Endothelial cell of umbilical vein (primary cell): ENCODE results near the gene PKHD1. TPM values are rescaled to one million over a fixed set of nuclear protein-coding genes. Genes with fewer than 3 reads are reported as not detected.

Experiments used
- BruUV-seq: library from RNA; stranded (reverse); fragments of 400-500 nt; replicated peaks from 2 replicates; lab custom pipeline; 2021; lab: Mats Ljungman, UMichigan
- CTCF ChIA-PET: fragments of 300-600, 350-600 bp; sonication (Branson Sonifier 250); formaldehyde crosslinking; loops from one replicate; lab custom pipeline; 2021; ENCODE audit warnings: antibody characterized with exemption, inconsistent platforms; lab: Charles Lee
- POLR2A ChIA-PET: fragments of 300-600, 350-600 bp; sonication (Branson Sonifier 250); formaldehyde crosslinking; loops from one replicate; lab custom pipeline; 2021; ENCODE audit warnings: antibody characterized with exemption, inconsistent platforms; lab: Charles Lee
- DNase-seq: peaks from one replicate; pipeline ENCODE4 v3.0.0-alpha.2; 2011; ENCODE audit warnings: low read depth, low spot score
- FAIRE-seq: peaks from 2 replicates; lab custom pipeline; 2011; peaks lifted over from hg19 to GRCh38; lab: Jason Lieb, UNC
- H2AFZ ChIP-seq: 2 replicates; pipeline ENCODE4 v1.6.0; 2012; ENCODE audit warnings: low read depth, low read length, control low read depth, inconsistent platforms
- H3K27ac ChIP-seq: 2 replicates; pipeline ENCODE4 v1.5.1; 2011; ENCODE audit warnings: low read depth, mild to moderate bottlenecking, control low read depth, low read length, moderate library complexity; ENCODE audit not compliant: insufficient read depth
- H3K27me3 ChIP-seq, 2 experiments: 2 replicates each; pipeline versions ENCODE4 v1.6.0 to v1.6.1; 2011; ENCODE audit warnings: low read length in 2 of 2, mixed read lengths in 1 of 2; ENCODE audit not compliant: control insufficient read depth in 2 of 2, insufficient read depth in 2 of 2
- H3K36me3 ChIP-seq, 2 experiments: 2 replicates in 1 of 2; 3 replicates in 1 of 2; pipeline ENCODE4 v1.5.1; 2011; ENCODE audit warnings: low read length in 2 of 2, mild to moderate bottlenecking in 1 of 2, moderate library complexity in 1 of 2; ENCODE audit not compliant: control insufficient read depth in 2 of 2, insufficient read depth in 2 of 2; ENCODE audit errors: extremely low read depth in 1 of 2
- H3K4me1 ChIP-seq: 3 replicates; pipeline ENCODE4 v1.5.1; 2011; ENCODE audit warnings: mild to moderate bottlenecking, low read length; ENCODE audit not compliant: control insufficient read depth, insufficient read depth; ENCODE audit errors: extremely low read depth
- H3K4me2 ChIP-seq: 2 replicates; pipeline ENCODE4 v1.6.1; 2011; ENCODE audit warnings: low read length, control low read depth, mixed read lengths; ENCODE audit not compliant: insufficient read depth
- H3K4me3 ChIP-seq, 3 experiments: fragments of 200-600 bp in 1 of 3; sonication (generic), shearing (Covaris generic) in 1 of 3; replicated peaks in 1 of 3; 2 replicates each; pipeline ENCODE4 v1.5.1; 2011 to 2016; ENCODE audit warnings: control low read depth in 3 of 3, low read length in 3 of 3, mild to moderate bottlenecking in 2 of 3, inconsistent platforms in 1 of 3, low read depth in 1 of 3, moderate library complexity in 1 of 3; ENCODE audit not compliant: insufficient read depth in 1 of 3
- H3K79me2 ChIP-seq: 2 replicates; pipeline ENCODE4 v1.6.0; 2012; ENCODE audit warnings: low read length, inconsistent platforms; ENCODE audit not compliant: control insufficient read depth, insufficient read depth
- H3K9ac ChIP-seq: replicated peaks from 2 replicates; pipeline ENCODE3; 2011; ENCODE audit warnings: low read length, control low read depth; ENCODE audit not compliant: insufficient read depth; ENCODE audit errors: extremely low read depth
- H3K9me1 ChIP-seq: replicated peaks from 3 replicates; pipeline ENCODE4 v1.6.0; 2011; ENCODE audit warnings: mild to moderate bottlenecking, low read length; ENCODE audit not compliant: control insufficient read depth, insufficient read depth; ENCODE audit errors: extremely low read depth
- H3K9me3 ChIP-seq: replicated peaks from 2 replicates; pipeline ENCODE4 v1.5.1; 2012; ENCODE audit warnings: low read length, inconsistent platforms; ENCODE audit not compliant: control insufficient read depth, insufficient read depth
- H4K20me1 ChIP-seq: replicated peaks from 2 replicates; pipeline ENCODE3; 2011; ENCODE audit warnings: mild to moderate bottlenecking, low read length; ENCODE audit not compliant: control insufficient read depth, insufficient read depth; ENCODE audit errors: extremely low read depth
- CTCF ChIP-seq, 2 donors: IDR thresholded peaks; 1 replicate in 1 of 2; 2 replicates in 1 of 2; pipeline ENCODE4 v1.5.1; 2011; ENCODE audit warnings: low read length in 2 of 2, mild to moderate bottlenecking in 2 of 2, moderate library complexity in 2 of 2, control low read depth in 1 of 2, inconsistent platforms in 1 of 2, low read depth in 1 of 2; ENCODE audit not compliant: insufficient read depth in 1 of 2; ENCODE audit errors: extremely low read depth in 1 of 2
- EZH2 ChIP-seq: IDR thresholded peaks from 2 replicates; pipeline ENCODE4 v1.6.1; 2012; ENCODE audit warnings: borderline replicate concordance, low read depth, mild to moderate bottlenecking, moderate library complexity, low read length, inconsistent platforms; ENCODE audit not compliant: severe bottlenecking
- FOS ChIP-seq: IDR thresholded peaks from 2 replicates; pipeline ENCODE4 v1.6.1; 2011; ENCODE audit warnings: mild to moderate bottlenecking, low read length, moderate library complexity, borderline replicate concordance; ENCODE audit not compliant: insufficient read depth
- GATA2 ChIP-seq: IDR thresholded peaks from 2 replicates; pipeline ENCODE4 v1.7.0; 2011; ENCODE audit warnings: low read depth, mild to moderate bottlenecking, moderate library complexity, mixed read lengths, low read length; ENCODE audit not compliant: insufficient read length, insufficient read depth
- JUN ChIP-seq: IDR thresholded peaks from 2 replicates; pipeline ENCODE4 v1.6.1; 2011; ENCODE audit warnings: borderline replicate concordance, low read depth; ENCODE audit not compliant: insufficient read length, insufficient read depth
- MAX ChIP-seq: IDR thresholded peaks from 2 replicates; pipeline ENCODE4 v1.6.1; 2011; ENCODE audit not compliant: insufficient read depth, insufficient read length
- MYC ChIP-seq: IDR thresholded peaks from one replicate; pipeline ENCODE4 v1.6.1; 2011; ENCODE audit warnings: mild to moderate bottlenecking, low read depth, low read length
- POLR2A ChIP-seq: IDR thresholded peaks from 2 replicates; pipeline ENCODE4 v1.6.1; 2012; ENCODE audit warnings: low read depth, mild to moderate bottlenecking, control low read depth, low read length
- POLR2AphosphoS5 ChIP-seq: IDR thresholded peaks from 2 replicates; pipeline ENCODE4 v1.6.1; 2012; ENCODE audit warnings: low read depth, mild to moderate bottlenecking, control low read depth, low read length, moderate library complexity; ENCODE audit not compliant: insufficient read depth
- dilution Hi-C: fragments of 300-500 bp; cut with MboI; formaldehyde crosslinking; loops from one replicate; pipeline ENCODE4 v1.15.0; 2019; ENCODE audit warnings: low sequenced_read_pairs; ENCODE audit not compliant: extremely low pct_ligation_motif_present
- intact Hi-C: fragments of 100-400 bp; cut with micrococcal nuclease; formaldehyde crosslinking; loops from one replicate; pipeline ENCODE4 v1.10.0; 2022
- polyA plus RNA-seq, 4 experiments: library from polyadenylated mRNA; depleted of rRNA in 3 of 4; stranded (reverse) in 3 of 4; unstranded in 1 of 4; fragments of >200 nt; gene quantifications; 2 replicates each; pipeline versions ENCODE4 v1.2.1 to v1.2.3, GENCODE V29; 2011 to 2012; ENCODE audit warnings: missing spikeins in 1 of 4
- total RNA-seq: library from RNA; stranded (reverse); gene quantifications from 2 replicates; pipeline ENCODE4 v1.2.3, GENCODE V29; 2021

PKHD1 gene
- total and polyA plus RNA-seq, 2 donors (not counting 3 experiments of a cell fraction or from before 2014, with no cell fraction given) = not detected

GRCh38 chr6:51768087-51768486 is 319.3 kb downstream of the PKHD1 start:
- H3K9me3 ChIP-seq = peaks cover 2% of the 10 kb centered on the region
- no peak overlapping the region for H3K27ac ChIP-seq
- H3K36me3 ChIP-seq = no peaks in the 10 kb centered on the region
- H3K9me1 ChIP-seq = no peaks in the 10 kb centered on the region
- DNase-seq (no peak), FAIRE-seq (no peak)
- H2AFZ ChIP-seq = no peak overlapping the region
- POLR2A ChIA-PET = no interaction called here
- dilution Hi-C loops (no loop called here), intact Hi-C loops (no loop called here)
- TF ChIP-seq POLR2A (no peak), POLR2AphosphoS5 (no peak), MAX (no peak), FOS (no peak), GATA2 (no peak), CTCF (IDR thresholded peaks at IDR 0.05; ENCODE audit: extremely low read depth in 1 of 2, insufficient read depth in 1 of 2, low read depth in 1 of 2, low read length in 2 of 2) (no peak), MYC (no peak), JUN (no peak), EZH2 (no peak)
- H3K79me2 ChIP-seq = no peaks in the 10 kb centered on the region
- BruUV-seq = no TSS peak
- CTCF ChIA-PET = no interaction called here
- no peak overlapping the region for H3K4me3 ChIP-seq
- H3K4me2 ChIP-seq = no peak overlapping the region
- no peaks in the 10 kb centered on the region for H3K27me3 ChIP-seq
- H3K9ac ChIP-seq = no peak overlapping the region
- no peaks in the 10 kb centered on the region for H3K4me1 ChIP-seq
- no peaks in the 10 kb centered on the region for H4K20me1 ChIP-seq
